SK-N-MC (cell line): ENCODE data around the gene HYAL1.

ENCODE experiments used
- EZH2 ChIP-seq: fragments of 200-600 bp; sonication (generic); IDR thresholded peaks from one replicate; pipeline ENCODE4 v1.6.1; 2017; ENCODE audit warnings: antibody characterized with exemption
- FOXP2 ChIP-seq: optimal IDR thresholded peaks from 2 replicates; pipeline ENCODE3; 2011; ENCODE audit warnings: mild to moderate bottlenecking, moderate library complexity; ENCODE audit not compliant: insufficient read depth; ENCODE audit errors: extremely low read length, control extremely low read depth
- POLR2AphosphoS5 ChIP-seq: IDR thresholded peaks from 2 replicates; pipeline ENCODE4 v1.6.1; 2012; ENCODE audit warnings: mild to moderate bottlenecking, low read depth, low read length, borderline replicate concordance

GRCh38 chr3:50321336-50322114, 18.2 kb upstream of the HYAL1 start:
- TF ChIP-seq POLR2AphosphoS5 (no peak; the same call in 1 of the 2 replicates), EZH2 (no peak), FOXP2 (no peak)
